ENCODE results near the gene PAQR3.

DNA sequence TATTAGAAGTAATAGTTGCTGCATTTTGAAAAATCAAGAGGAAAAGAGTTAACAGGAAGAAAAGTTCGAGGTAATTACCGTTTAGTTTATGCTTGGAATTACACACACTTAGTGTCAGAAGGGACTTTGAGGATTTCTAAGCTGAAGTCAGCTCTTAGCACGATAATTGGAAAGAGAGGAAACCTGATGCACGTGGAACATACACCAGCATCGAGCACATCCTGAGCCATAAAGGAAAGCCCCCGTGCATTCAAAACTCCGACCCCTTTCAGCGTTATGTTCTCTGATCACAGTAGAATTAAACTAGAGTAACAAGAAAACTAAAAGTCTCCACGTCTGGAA, 400 bp upstream of the PAQR3 start:
- TF ChIP-seq, protein P1, sequence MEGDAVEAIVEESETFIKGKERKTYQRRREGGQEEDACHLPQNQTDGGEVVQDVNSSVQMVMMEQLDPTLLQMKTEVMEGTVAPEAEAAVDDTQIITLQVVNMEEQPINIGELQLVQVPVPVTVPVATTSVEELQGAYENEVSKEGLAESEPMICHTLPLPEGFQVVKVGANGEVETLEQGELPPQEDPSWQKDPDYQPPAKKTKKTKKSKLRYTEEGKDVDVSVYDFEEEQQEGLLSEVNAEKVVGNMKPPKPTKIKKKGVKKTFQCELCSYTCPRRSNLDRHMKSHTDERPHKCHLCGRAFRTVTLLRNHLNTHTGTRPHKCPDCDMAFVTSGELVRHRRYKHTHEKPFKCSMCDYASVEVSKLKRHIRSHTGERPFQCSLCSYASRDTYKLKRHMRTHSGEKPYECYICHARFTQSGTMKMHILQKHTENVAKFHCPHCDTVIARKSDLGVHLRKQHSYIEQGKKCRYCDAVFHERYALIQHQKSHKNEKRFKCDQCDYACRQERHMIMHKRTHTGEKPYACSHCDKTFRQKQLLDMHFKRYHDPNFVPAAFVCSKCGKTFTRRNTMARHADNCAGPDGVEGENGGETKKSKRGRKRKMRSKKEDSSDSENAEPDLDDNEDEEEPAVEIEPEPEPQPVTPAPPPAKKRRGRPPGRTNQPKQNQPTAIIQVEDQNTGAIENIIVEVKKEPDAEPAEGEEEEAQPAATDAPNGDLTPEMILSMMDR (IDR thresholded peaks at IDR 0.05), result no peak
- TF ChIP-seq POLR2A (IDR thresholded peaks at IDR 0.05), result no peak
